ENCODE data around the gene SLAMF7. TPM values are rescaled to one million over a fixed set of nuclear protein-coding genes. Genes with fewer than 3 reads are reported as not detected.

The SLAMF7 gene
- total and polyA plus RNA-seq, 2 experiments from 2014 or later = 0.11 TPM; not detected in 1

GRCh38 chr1:160777486-160778089, 38.5 kb downstream of the SLAMF7 start:
- peaks cover 14% of the 10 kb centered on the region for H3K9me3 Mint-ChIP-seq
- Histone ChIP-seq H3K4me3 (no peak overlapping the region), H3K27me3 (ENCODE audit: insufficient read depth) (no peaks in the 10 kb centered on the region), H3K36me3 (ENCODE audit: insufficient read depth) (peaks cover 2% of the 10 kb centered on the region; the same call in 1 of the 2 replicates), H3K4me2 (no peak overlapping the region), H2AFZ (no peak overlapping the region), H3F3A (replicated peaks; ENCODE audit: low read depth) (no peaks in the 10 kb centered on the region), H4K20me1 (replicated peaks; ENCODE audit: insufficient read depth) (no peaks in the 10 kb centered on the region), H3K4me1 (ENCODE audit: insufficient read depth) (0 out of 2 replicates have a peak, but pooled peaks cover 3% of the 10 kb centered on the region), H3K79me2 (replicated peaks; ENCODE audit: insufficient read depth) (no peaks in the 10 kb centered on the region), H3K9me2 (ENCODE audit: insufficient read depth) (peaks cover 2% of the 10 kb centered on the region; the same call in 1 of the 2 replicates), H3K27ac (ENCODE audit: low read depth) (no peak overlapping the region)
- H3K27ac Mint-ChIP-seq = no peak overlapping the region
- peaks cover under 1% of the 10 kb centered on the region; the same call in 1 of the 3 replicates for H3K36me3 Mint-ChIP-seq (ENCODE audit: low read depth)
- peaks cover 5% of the 10 kb centered on the region for H3K27me3 Mint-ChIP-seq (ENCODE audit: insufficient read depth, low read depth, poor library complexity)
- TF ChIP-seq ZNF331 (CRISPR knock-in tag; IDR thresholded peaks at IDR 0.05; ENCODE audit: low read depth) (no peak), CTCF (conservative IDR thresholded peaks at IDR 0.05; ENCODE audit: low read depth in 2 of 2) (peak; percentile 65 to 66)
- ATAC-seq (peak; percentile 80), DNase-seq (ENCODE audit: low spot score) (peak; percentile 84)
- no peak overlapping the region for H3K4me3 Mint-ChIP-seq
- H3K4me1 Mint-ChIP-seq = no peaks in the 10 kb centered on the region; the same call in 2 of the 3 replicates

- Histone ChIP-seq H3K79me2 (replicated peaks; ENCODE audit: insufficient read depth) (no peaks in the 10 kb centered on the region), H3K36me3 (ENCODE audit: insufficient read depth) (peaks cover 3% of the 10 kb centered on the region; the same call in 1 of the 2 replicates), H3K9me2 (ENCODE audit: insufficient read depth) (peaks cover 2% of the 10 kb centered on the region; the same call in 1 of the 2 replicates), H3K27ac (ENCODE audit: low read depth) (no peak overlapping the region), H3K4me2 (no peak overlapping the region), H4K20me1 (replicated peaks; ENCODE audit: insufficient read depth) (no peaks in the 10 kb centered on the region), H3K27me3 (ENCODE audit: insufficient read depth) (no peaks in the 10 kb centered on the region), H3K4me1 (ENCODE audit: insufficient read depth) (0 out of 2 replicates have a peak, but pooled peaks cover 3% of the 10 kb centered on the region), H3F3A (replicated peaks; ENCODE audit: low read depth) (no peaks in the 10 kb centered on the region), H2AFZ (no peak overlapping the region), H3K4me3 (no peak overlapping the region)
- H3K9me3 Mint-ChIP-seq = peaks cover 20% of the 10 kb centered on the region
- no peak for TF ChIP-seq STAT1 (IDR thresholded peaks at IDR 0.05; ENCODE audit: unreplicated experiment)
- ATAC-seq (no peak), DNase-seq (ENCODE audit: low spot score) (no peak)
- peaks cover 7% of the 10 kb centered on the region; the same call in 2 of the 3 replicates for H3K36me3 Mint-ChIP-seq (ENCODE audit: low read depth)
- H3K4me1 Mint-ChIP-seq = no peaks in the 10 kb centered on the region; the same call in 2 of the 3 replicates
- H3K27ac Mint-ChIP-seq = no peak overlapping the region
- H3K4me3 Mint-ChIP-seq = no peak overlapping the region
- H3K27me3 Mint-ChIP-seq (ENCODE audit: insufficient read depth, low read depth, poor library complexity) = peaks cover 5% of the 10 kb centered on the region
These were observed 39.9 kb downstream of the SLAMF7 start for GRCh38 chr1:160778976-160779375.

- Histone ChIP-seq H4K20me1 (replicated peaks; ENCODE audit: insufficient read depth) (no peaks in the 10 kb centered on the region), H3K36me3 (ENCODE audit: insufficient read depth) (peaks cover 3% of the 10 kb centered on the region; the same call in 1 of the 2 replicates), H3K9me2 (ENCODE audit: insufficient read depth) (peaks cover 2% of the 10 kb centered on the region; the same call in 1 of the 2 replicates), H3K4me2 (no peak overlapping the region), H3K27me3 (ENCODE audit: insufficient read depth) (no peaks in the 10 kb centered on the region), H3K79me2 (replicated peaks; ENCODE audit: insufficient read depth) (no peaks in the 10 kb centered on the region), H2AFZ (no peak overlapping the region), H3K27ac (ENCODE audit: low read depth) (no peak overlapping the region), H3K4me3 (no peak overlapping the region), H3K4me1 (ENCODE audit: insufficient read depth) (0 out of 2 replicates have a peak, but pooled peaks cover 3% of the 10 kb centered on the region), H3F3A (replicated peaks; ENCODE audit: low read depth) (no peaks in the 10 kb centered on the region)
- Mint-ChIP-seq H3K36me3 (ENCODE audit: low read depth) (peaks cover 7% of the 10 kb centered on the region; the same call in 2 of the 3 replicates), H3K27me3 (ENCODE audit: insufficient read depth, low read depth, poor library complexity) (peaks cover 7% of the 10 kb centered on the region), H3K4me3 (no peak overlapping the region), H3K4me1 (no peaks in the 10 kb centered on the region; the same call in 2 of the 3 replicates), H3K27ac (no peak overlapping the region), H3K9me3 (peaks cover 21% of the 10 kb centered on the region)
- DNase-seq (ENCODE audit: low spot score) = peak; percentile 86
- ATAC-seq = peak; percentile 93
- TF ChIP-seq ZNF462 (CRISPR knock-in tag; IDR thresholded peaks at IDR 0.05) (0 out of 2 replicates have a peak, but pooled peaks have one; percentile 5), POLR2AphosphoS5 (IDR thresholded peaks at IDR 0.05; ENCODE audit: low read depth) (no peak), STAT1 (IDR thresholded peaks at IDR 0.05; ENCODE audit: unreplicated experiment) (no peak)
These were observed 40.8 kb downstream of the SLAMF7 start for GRCh38 chr1:160779626-160780397.
